ENCODE results near the gene MYBPC1. TPM values are rescaled to one million over a fixed set of nuclear protein-coding genes. Genes with fewer than 3 reads are reported as not detected.
"Not testable (repeated sequence)": the region's sequence is repeated elsewhere in the genome, so short reads cannot be mapped to it uniquely, and the experiment has no call there.

Gene MYBPC1
- total RNA-seq = not detected

- H3K9me3 Mint-ChIP-seq (ENCODE audit: low read depth) = no peaks in the 10 kb centered on the region
- no peak for DNase-seq
- CTCF ChIA-PET = no interaction called here
- ATAC-seq = no peak
- peaks cover 12% of the 10 kb centered on the region for H3K27me3 Mint-ChIP-seq
- H3K4me3 Mint-ChIP-seq = no peak within 1 kb of the TSS
- no peaks in the 10 kb centered on the region for H3K4me1 Mint-ChIP-seq
- H3K27ac Mint-ChIP-seq = no peak within 1 kb of the TSS
- H3K36me3 Mint-ChIP-seq = no peaks in the 10 kb centered on the region
These were observed at the start of gene MYBPC1 for GRCh38 chr12:101594700-101595099. Gene MYBPC1, plus strand, starts transcription at chr12:101594971. Its CDS starts 100 bp downstream, at chr12:101595071.

DNA sequence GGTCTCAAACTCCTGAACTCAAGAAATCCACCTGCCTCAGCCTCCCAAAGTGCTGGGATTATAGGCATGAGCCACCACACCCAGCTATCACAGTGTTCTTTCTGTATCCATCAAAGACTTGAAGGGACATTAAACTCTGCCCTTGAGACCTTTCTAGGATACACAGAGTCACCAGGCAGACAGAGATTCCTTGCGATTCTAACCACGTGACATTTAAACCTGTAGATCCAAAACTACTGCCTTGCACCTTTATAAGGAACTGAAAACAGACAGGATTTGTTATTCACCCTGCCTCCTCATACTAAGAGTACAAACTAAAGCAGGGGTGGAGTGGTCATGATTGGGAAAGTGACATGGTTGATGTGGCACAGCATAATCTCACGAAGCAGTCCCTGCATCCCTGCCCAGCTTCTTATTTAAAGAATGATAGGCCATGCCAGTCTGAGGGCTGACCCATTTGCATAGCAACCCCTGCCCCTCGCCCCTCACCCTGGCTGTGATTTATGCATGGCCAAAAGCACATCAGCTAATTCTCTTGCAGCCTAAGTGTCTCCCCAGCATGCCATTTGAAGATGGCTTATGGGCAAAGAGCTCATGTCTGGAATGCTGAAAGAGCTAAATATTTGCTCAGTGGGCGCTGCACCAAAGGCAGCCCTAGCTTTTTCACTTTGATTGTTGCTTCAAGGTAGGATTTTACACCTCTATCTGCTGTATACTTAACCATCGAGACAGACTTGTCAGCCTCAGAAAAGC is 43.2 kb upstream of the MYBPC1 start:
- Mint-ChIP-seq H3K27me3 (no peaks in the 10 kb centered on the region), H3K9me3 (ENCODE audit: low read depth) (no peaks in the 10 kb centered on the region), H3K4me3 (no peak overlapping the region), H3K4me1 (no peaks in the 10 kb centered on the region), H3K27ac (no peak overlapping the region), H3K36me3 (no peaks in the 10 kb centered on the region)
- CTCF ChIA-PET = no interaction called here
- ATAC-seq (no peak), DNase-seq (no peak)

GRCh38 chr12:101552277-101552676 is 42.5 kb upstream of the MYBPC1 start:
- H3K4me1 Mint-ChIP-seq = no peaks in the 10 kb centered on the region
- no peaks in the 10 kb centered on the region for H3K9me3 Mint-ChIP-seq (ENCODE audit: low read depth)
- H3K36me3 Mint-ChIP-seq = no peaks in the 10 kb centered on the region
- ATAC-seq (no peak), DNase-seq (no peak)
- no peaks in the 10 kb centered on the region for H3K27me3 Mint-ChIP-seq
- H3K4me3 Mint-ChIP-seq = no peak overlapping the region
- CTCF ChIA-PET = no interaction called here
- no peak overlapping the region for H3K27ac Mint-ChIP-seq

DNA sequence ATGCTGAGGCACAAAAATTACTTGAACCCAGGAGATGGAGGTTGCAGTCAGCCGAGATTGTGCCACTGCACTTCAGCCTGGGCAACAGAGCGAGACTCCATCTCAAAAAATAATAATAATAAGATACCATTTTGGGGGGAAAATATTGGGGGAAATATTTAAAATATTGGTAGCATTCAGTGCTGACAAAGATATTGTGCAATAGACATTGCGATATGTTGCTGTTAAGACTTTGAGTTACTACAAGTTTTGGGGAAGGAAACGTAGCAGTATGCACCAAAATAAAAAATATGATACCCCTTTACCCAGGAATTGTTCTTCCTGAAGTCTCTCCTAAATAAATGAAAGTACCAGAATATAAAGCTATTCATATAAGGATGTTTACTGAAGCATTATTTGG is 37.7 kb upstream of the MYBPC1 start:
- ATAC-seq (no peak), DNase-seq (no peak)
- Mint-ChIP-seq H3K4me3 (no peak overlapping the region), H3K36me3 (no peaks in the 10 kb centered on the region), H3K4me1 (no peaks in the 10 kb centered on the region), H3K9me3 (ENCODE audit: low read depth) (no peaks in the 10 kb centered on the region), H3K27ac (no peak overlapping the region), H3K27me3 (peaks cover 3% of the 10 kb centered on the region)
- CTCF ChIA-PET = no interaction called here

DNA sequence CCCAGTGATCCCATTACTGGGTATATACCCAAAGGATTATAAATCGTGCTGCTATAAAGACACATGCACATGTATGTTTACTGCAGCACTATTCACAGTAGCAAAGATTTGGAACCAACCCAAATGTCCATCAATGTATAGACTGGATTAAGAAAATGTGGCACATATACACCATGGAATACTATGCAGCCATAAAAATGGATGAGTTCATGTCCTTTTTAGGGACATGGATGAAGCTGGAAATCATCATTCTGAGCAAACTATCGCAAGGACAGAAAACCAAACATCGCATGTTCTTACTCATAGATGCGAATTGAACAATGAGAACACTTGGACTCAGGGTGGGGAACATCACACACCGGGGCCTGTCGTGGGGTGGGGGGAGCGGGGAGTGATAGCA is 36.0 kb upstream of the MYBPC1 start:
- ATAC-seq, H3K4me1 Mint-ChIP-seq: not testable (repeated sequence)

GRCh38 chr12:101563212-101563611 is 31.6 kb upstream of the MYBPC1 start:
- ATAC-seq (no peak), DNase-seq (no peak)
- no peaks in the 10 kb centered on the region for H3K9me3 Mint-ChIP-seq (ENCODE audit: low read depth)
- peaks cover 24% of the 10 kb centered on the region for H3K27me3 Mint-ChIP-seq
- CTCF ChIA-PET = no interaction called here
- H3K4me1 Mint-ChIP-seq = no peaks in the 10 kb centered on the region
- H3K36me3 Mint-ChIP-seq = no peaks in the 10 kb centered on the region
- H3K4me3 Mint-ChIP-seq = no peak overlapping the region
- no peak overlapping the region for H3K27ac Mint-ChIP-seq

More for the DNA sequence above, 36.0 kb upstream of the MYBPC1 start:
- H3K27ac Mint-ChIP-seq; H3K4me3 Mint-ChIP-seq; H3K27me3 Mint-ChIP-seq; CTCF ChIA-PET; H3K36me3 Mint-ChIP-seq; H3K9me3 Mint-ChIP-seq (ENCODE audit: low read depth); DNase-seq: not testable (repeated sequence)

DNA sequence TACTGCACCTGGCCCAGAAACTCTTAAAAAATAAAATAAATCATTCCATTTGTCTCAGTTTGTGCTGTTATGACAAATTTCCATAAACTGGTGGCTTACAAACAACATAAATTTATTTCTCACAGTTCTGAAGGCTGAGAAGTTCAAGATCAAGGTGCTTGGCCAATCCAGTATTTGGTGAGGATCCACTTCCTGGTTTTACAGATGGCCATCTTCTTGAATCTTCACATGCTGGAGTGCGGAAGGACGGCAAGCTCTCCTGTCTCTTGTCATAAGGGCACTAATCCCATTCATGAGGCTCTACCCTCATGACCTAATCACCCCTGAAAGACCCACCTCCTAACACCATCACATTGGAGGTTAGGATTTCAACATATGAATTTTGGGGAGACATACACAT is 29.9 kb upstream of the MYBPC1 start:
- Mint-ChIP-seq H3K9me3 (ENCODE audit: low read depth) (no peaks in the 10 kb centered on the region), H3K27me3 (peaks cover 31% of the 10 kb centered on the region), H3K27ac (no peak overlapping the region), H3K4me3 (no peak overlapping the region), H3K36me3 (no peaks in the 10 kb centered on the region), H3K4me1 (no peaks in the 10 kb centered on the region)
- ATAC-seq (no peak), DNase-seq (no peak)
- CTCF ChIA-PET = no interaction called here

- DNase-seq (no peak), ATAC-seq (no peak)
- Mint-ChIP-seq H3K27ac (no peak overlapping the region), H3K4me1 (peaks cover 2% of the 10 kb centered on the region), H3K9me3 (ENCODE audit: low read depth) (no peaks in the 10 kb centered on the region), H3K4me3 (no peak overlapping the region), H3K27me3 (peaks cover 36% of the 10 kb centered on the region), H3K36me3 (no peaks in the 10 kb centered on the region)
- CTCF ChIA-PET = no interaction called here
These were observed 28.5 kb upstream of the MYBPC1 start for GRCh38 chr12:101566318-101566717.

DNA sequence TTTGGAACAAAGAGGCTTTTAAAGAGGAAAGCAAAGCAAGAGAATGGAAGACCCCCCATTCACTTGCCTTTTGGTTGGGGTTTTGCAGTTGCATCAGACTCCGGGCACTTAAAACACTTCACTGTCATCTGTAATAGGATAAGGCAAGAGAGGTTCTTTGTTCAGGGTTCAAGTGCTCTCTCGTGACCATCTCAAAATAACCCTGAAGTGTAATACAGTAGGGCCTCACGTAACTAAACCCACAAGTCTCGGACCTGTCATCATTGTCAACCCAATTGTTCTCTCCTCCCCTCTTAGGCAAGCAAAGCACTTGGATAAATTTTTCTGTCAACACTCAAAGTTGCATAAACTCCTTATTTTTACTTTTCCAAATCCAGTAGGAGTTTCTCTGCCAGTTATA is 26.9 kb upstream of the MYBPC1 start:
- ATAC-seq (no peak), DNase-seq (no peak)
- peaks cover 2% of the 10 kb centered on the region for H3K4me1 Mint-ChIP-seq
- no peak overlapping the region for H3K27ac Mint-ChIP-seq
- H3K27me3 Mint-ChIP-seq = peaks cover 43% of the 10 kb centered on the region
- H3K9me3 Mint-ChIP-seq (ENCODE audit: low read depth) = no peaks in the 10 kb centered on the region
- CTCF ChIA-PET = no interaction called here
- H3K4me3 Mint-ChIP-seq = no peak overlapping the region
- no peaks in the 10 kb centered on the region for H3K36me3 Mint-ChIP-seq

DNA sequence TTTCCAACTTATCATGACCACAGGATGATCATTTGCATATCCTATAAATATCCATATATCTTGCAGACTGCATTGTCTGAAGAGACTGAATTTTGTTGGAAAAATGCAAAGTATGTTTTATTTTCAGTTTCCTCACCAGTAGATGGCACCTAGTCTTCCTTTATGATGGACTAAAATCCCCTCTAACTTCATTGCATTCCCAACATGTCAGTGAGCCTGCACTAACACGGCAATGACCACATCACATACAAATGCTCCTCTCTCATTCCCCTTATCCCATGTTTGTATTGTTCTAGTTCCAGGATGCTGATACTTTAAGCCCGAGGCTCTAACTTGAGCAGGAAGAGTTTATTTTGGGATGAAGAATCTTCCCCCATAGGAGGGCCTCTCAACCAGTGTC is 24.7 kb upstream of the MYBPC1 start:
- H3K36me3 Mint-ChIP-seq = no peaks in the 10 kb centered on the region
- peaks cover 2% of the 10 kb centered on the region for H3K4me1 Mint-ChIP-seq
- ATAC-seq = no peak
- H3K4me3 Mint-ChIP-seq = no peak overlapping the region
- no peak for DNase-seq
- H3K27me3 Mint-ChIP-seq = peaks cover 49% of the 10 kb centered on the region
- CTCF ChIA-PET = interaction anchor here (0.6 kb wide), 1 partner anchor 26 kb away, joined by 3 read pairs; no protein-coding TSS in a partner anchor
- no peak overlapping the region for H3K27ac Mint-ChIP-seq
- H3K9me3 Mint-ChIP-seq (ENCODE audit: low read depth) = no peaks in the 10 kb centered on the region

DNA sequence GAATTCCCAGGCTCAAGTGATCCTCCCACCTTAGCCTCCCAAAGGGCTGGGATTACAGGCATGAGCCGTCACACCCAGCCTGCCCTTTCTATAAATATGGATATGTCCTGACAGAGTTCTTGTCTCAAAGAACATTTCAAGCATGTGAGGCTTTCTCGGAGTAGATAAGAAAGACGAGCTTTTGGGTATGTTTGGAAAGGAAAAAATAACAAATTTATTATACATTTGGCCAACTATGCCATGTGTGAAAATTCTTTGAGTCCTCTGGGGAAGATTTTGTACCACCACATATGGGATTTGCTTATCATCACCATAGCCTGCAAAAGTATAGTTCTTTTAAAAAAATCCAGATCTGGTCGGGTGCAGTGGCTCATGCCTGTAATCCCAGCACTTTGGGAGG is 23.7 kb upstream of the MYBPC1 start:
- H3K4me1 Mint-ChIP-seq = peaks cover 2% of the 10 kb centered on the region
- no peaks in the 10 kb centered on the region for H3K36me3 Mint-ChIP-seq
- no peaks in the 10 kb centered on the region for H3K9me3 Mint-ChIP-seq (ENCODE audit: low read depth)
- DNase-seq = no peak
- H3K4me3 Mint-ChIP-seq = no peak overlapping the region
- ATAC-seq = no peak
- CTCF ChIA-PET = no interaction called here
- H3K27me3 Mint-ChIP-seq = peaks cover 48% of the 10 kb centered on the region
- H3K27ac Mint-ChIP-seq = no peak overlapping the region

GRCh38 chr12:101573743-101574142 is 21.0 kb upstream of the MYBPC1 start:
- H3K4me1 Mint-ChIP-seq = peaks cover 2% of the 10 kb centered on the region
- H3K27me3 Mint-ChIP-seq = peaks cover 37% of the 10 kb centered on the region
- H3K9me3 Mint-ChIP-seq (ENCODE audit: low read depth) = no peaks in the 10 kb centered on the region
- H3K4me3 Mint-ChIP-seq = no peak overlapping the region
- ATAC-seq (no peak), DNase-seq (no peak)
- H3K27ac Mint-ChIP-seq = no peak overlapping the region
- CTCF ChIA-PET = no interaction called here
- no peaks in the 10 kb centered on the region for H3K36me3 Mint-ChIP-seq

GRCh38 chr12:101578417-101578816 is 16.4 kb upstream of the MYBPC1 start:
- H3K27ac Mint-ChIP-seq = no peak overlapping the region
- no peak for ATAC-seq
- no peaks in the 10 kb centered on the region for H3K4me1 Mint-ChIP-seq
- H3K27me3 Mint-ChIP-seq = peaks cover 35% of the 10 kb centered on the region
- no peaks in the 10 kb centered on the region for H3K36me3 Mint-ChIP-seq
- no peak overlapping the region for H3K4me3 Mint-ChIP-seq
- CTCF ChIA-PET = no interaction called here
- DNase-seq = no peak
- no peaks in the 10 kb centered on the region for H3K9me3 Mint-ChIP-seq (ENCODE audit: low read depth)

GRCh38 chr12:101581190-101581589 is 13.6 kb upstream of the MYBPC1 start:
- CTCF ChIA-PET = no interaction called here
- no peaks in the 10 kb centered on the region for H3K36me3 Mint-ChIP-seq
- ATAC-seq = no peak
- H3K27me3 Mint-ChIP-seq = peaks cover 24% of the 10 kb centered on the region
- no peak overlapping the region for H3K4me3 Mint-ChIP-seq
- H3K4me1 Mint-ChIP-seq = no peaks in the 10 kb centered on the region
- DNase-seq = no peak
- H3K9me3 Mint-ChIP-seq (ENCODE audit: low read depth) = no peaks in the 10 kb centered on the region
- no peak overlapping the region for H3K27ac Mint-ChIP-seq

DNA sequence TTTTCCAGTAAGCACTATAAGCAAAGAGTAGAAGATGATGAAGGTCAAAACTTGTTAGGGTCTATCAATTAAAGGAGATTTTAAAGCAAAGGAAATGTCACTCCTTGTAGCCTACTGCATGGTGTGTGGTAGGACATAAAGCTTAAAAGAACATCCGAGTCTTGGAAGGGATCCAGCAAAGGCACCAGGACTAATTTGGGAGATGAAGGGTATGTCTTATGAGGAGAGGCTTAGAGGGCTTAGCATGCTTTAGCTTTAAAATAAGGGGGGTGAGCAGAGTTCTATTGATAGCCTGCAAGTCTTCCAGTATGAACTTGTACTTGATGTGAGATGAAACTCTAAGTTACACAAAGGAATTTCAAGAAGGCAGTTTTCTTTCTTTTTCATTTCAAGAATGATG is 11.8 kb upstream of the MYBPC1 start:
- Mint-ChIP-seq H3K9me3 (ENCODE audit: low read depth) (no peaks in the 10 kb centered on the region), H3K27me3 (peaks cover 23% of the 10 kb centered on the region), H3K36me3 (no peaks in the 10 kb centered on the region), H3K4me3 (no peak overlapping the region), H3K4me1 (no peaks in the 10 kb centered on the region), H3K27ac (no peak overlapping the region)
- ATAC-seq (no peak), DNase-seq (no peak)
- CTCF ChIA-PET = no interaction called here

All from activated CD8-positive, alpha-beta memory T cell treated with anti-CD3 and anti-CD28 coated beads, Interleukin-2, amount 10 ng/mL, durations not matched to agents 7 days and 5 days (primary cell).